K562 (cell line): ENCODE measurements around the gene PGPEP1. TPM values are rescaled to one million over a fixed set of nuclear protein-coding genes. Genes with fewer than 3 reads are reported as not detected.

Source experiments
- CREB1 ChIP-seq, 2 experiments: sonication (generic) in 1 of 2; formaldehyde crosslinking in 1 of 2; IDR thresholded peaks; 2 replicates each; pipeline versions ENCODE4 v1.6.1 to v1.8.0; 2012 to 2022; ENCODE audit warnings: inconsistent platforms in 1 of 2, mild to moderate bottlenecking in 1 of 2, missing genetic modification reagents in 1 of 2, moderate library complexity in 1 of 2
- ESRRB ChIP-seq: fragments of 250-450 bp; sonication (Bioruptor Pico); IDR thresholded peaks from 2 replicates; pipeline ENCODE4 v1.5.0; 2020; ENCODE audit warnings: mild to moderate bottlenecking, moderate library complexity, borderline replicate concordance
- GATA2 ChIP-seq: sonication (generic); formaldehyde crosslinking; IDR thresholded peaks from 2 replicates; pipeline ENCODE4 v1.4.0; 2020; ENCODE audit warnings: mild to moderate bottlenecking, missing genetic modification reagents
- SIN3A ChIP-seq, 2 experiments: fragments of 150-350 bp in 1 of 2; IDR thresholded peaks; 2 replicates each; pipeline ENCODE4 v1.6.1; 2011 to 2016; ENCODE audit warnings: borderline replicate concordance in 2 of 2, low read depth in 2 of 2, low read length in 2 of 2, mild to moderate bottlenecking in 2 of 2, moderate library complexity in 2 of 2; ENCODE audit not compliant: control insufficient read depth in 1 of 2
- TCF7L2 ChIP-seq: fragments of 150-350 bp; IDR thresholded peaks from 2 replicates; pipeline ENCODE4 v1.6.1; 2016; ENCODE audit warnings: low read depth, mild to moderate bottlenecking, low read length, moderate library complexity
- ZNF197 ChIP-seq: fragments of 200-800 bp; sonication (Bioruptor generic); IDR thresholded peaks from 2 replicates; pipeline ENCODE4 v1.6.1; 2016; ENCODE audit warnings: low read depth, missing genetic modification characterization, missing compliant biosample characterization
- ZNF263 ChIP-seq: sonication (generic); formaldehyde crosslinking; IDR thresholded peaks from 2 replicates; pipeline ENCODE4 v1.8.0; 2022; ENCODE audit warnings: mild to moderate bottlenecking, missing genetic modification reagents, borderline replicate concordance
- polyA plus RNA-seq, 8 experiments: library from polyadenylated mRNA; depleted of rRNA in 4 of 8; stranded (reverse) in 5 of 8; unstranded in 3 of 8; fragments of >200 nt; fragmentation: Nextera tagmentation in 2 of 8; fragmentation: Illumina TruSeq in 1 of 8; extraction: Ambion mirVana in 2 of 8; extraction: Trizol in 1 of 8; gene quantifications; 2 replicates each; pipeline versions ENCODE4 v1.2.1 to v1.2.3, GENCODE V29; 2011 to 2014; ENCODE audit warnings: inconsistent platforms in 1 of 8, missing spikeins in 1 of 8
- total RNA-seq, 7 experiments: library from RNA; depleted of rRNA in 6 of 7; stranded (reverse); fragments of >200 nt in 6 of 7; fragmentation: Illumina TruSeq in 2 of 7; extraction: Trizol in 2 of 7; gene quantifications; 2 replicates each; pipeline versions ENCODE4 v1.2.1 to v1.2.3, GENCODE V29; 2011 to 2021; ENCODE audit warnings: low replicate concordance in 1 of 7
- TF ChIP-seq, protein P1 (sequence below): sonication (generic); formaldehyde crosslinking; IDR thresholded peaks from 2 replicates; pipeline ENCODE4 v1.8.0; 2022; ENCODE audit warnings: missing genetic modification reagents, mild to moderate bottlenecking, borderline replicate concordance
- TF ChIP-seq, protein P2 (sequence below): sonication (generic); formaldehyde crosslinking; IDR thresholded peaks from 2 replicates; pipeline ENCODE4 v1.8.1; 2023; ENCODE audit warnings: mild to moderate bottlenecking, missing genetic modification reagents
- TF ChIP-seq, protein P3 (sequence below): sonication (generic); IDR thresholded peaks from 2 replicates; pipeline ENCODE4 v1.6.1; 2016
- TF ChIP-seq, protein P4 (sequence below): IDR thresholded peaks from 2 replicates; pipeline ENCODE4 v1.6.1; 2011; ENCODE audit warnings: borderline replicate concordance, low read depth, mild to moderate bottlenecking, moderate library complexity, low read length; ENCODE audit not compliant: insufficient read depth, poor library complexity, severe bottlenecking
- TF ChIP-seq, protein P5 (sequence below): fragments of 450-650 bp; IDR thresholded peaks from 2 replicates; pipeline ENCODE4 v1.6.1; 2016; ENCODE audit warnings: borderline replicate concordance
- TF ChIP-seq, protein P6 (sequence below): fragments of 450-650 bp; IDR thresholded peaks from 2 replicates; pipeline ENCODE4 v1.6.1; 2017; ENCODE audit warnings: mild to moderate bottlenecking, moderate library complexity

The PGPEP1 gene
- total and polyA plus RNA-seq, 9 of the 15 experiments (the other 6 are each of a cell fraction or from before 2014, with no cell fraction given) = 10.0 to 69.6 (median 33.5) TPM

DNA sequence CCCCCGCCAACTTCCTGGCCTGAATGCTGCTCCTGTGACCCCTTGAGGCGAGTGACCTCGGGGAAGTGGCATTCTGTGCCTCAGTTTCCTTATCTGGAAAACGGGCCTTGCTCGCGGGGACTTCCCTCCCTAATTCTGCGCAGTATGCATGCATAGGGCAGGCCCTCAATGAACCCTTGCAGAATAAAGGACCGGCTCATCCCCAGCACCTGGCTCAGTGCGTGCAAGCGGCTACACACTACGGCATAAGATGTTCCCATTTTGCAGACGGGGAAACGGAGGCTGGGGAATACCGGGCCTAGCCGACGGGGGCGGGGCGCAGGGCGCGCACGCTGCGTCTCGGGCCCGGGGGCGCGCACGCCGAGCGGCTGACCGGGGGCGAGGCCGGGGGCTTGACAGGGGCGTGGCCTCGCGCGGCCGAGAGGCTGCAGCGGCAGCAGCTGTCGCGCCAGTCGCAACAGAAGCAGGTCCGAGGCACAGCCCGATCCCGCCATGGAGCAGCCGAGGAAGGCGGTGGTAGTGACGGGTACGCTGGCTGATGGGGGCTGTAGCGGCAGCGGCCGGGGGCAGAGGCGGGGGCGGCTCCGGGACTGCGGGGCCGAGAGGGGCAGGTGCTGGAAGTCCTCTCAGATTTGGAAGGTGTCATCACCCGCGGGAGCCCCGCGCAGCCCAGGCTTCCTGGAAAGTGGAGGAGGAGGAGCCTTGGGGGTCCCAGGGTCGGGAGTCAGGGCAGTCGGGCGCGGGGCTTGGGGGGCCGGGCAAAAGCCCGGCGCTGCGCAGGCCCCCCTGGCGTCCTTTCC lies at the start of gene PGPEP1 (continued):
- TF ChIP-seq, protein P1, sequence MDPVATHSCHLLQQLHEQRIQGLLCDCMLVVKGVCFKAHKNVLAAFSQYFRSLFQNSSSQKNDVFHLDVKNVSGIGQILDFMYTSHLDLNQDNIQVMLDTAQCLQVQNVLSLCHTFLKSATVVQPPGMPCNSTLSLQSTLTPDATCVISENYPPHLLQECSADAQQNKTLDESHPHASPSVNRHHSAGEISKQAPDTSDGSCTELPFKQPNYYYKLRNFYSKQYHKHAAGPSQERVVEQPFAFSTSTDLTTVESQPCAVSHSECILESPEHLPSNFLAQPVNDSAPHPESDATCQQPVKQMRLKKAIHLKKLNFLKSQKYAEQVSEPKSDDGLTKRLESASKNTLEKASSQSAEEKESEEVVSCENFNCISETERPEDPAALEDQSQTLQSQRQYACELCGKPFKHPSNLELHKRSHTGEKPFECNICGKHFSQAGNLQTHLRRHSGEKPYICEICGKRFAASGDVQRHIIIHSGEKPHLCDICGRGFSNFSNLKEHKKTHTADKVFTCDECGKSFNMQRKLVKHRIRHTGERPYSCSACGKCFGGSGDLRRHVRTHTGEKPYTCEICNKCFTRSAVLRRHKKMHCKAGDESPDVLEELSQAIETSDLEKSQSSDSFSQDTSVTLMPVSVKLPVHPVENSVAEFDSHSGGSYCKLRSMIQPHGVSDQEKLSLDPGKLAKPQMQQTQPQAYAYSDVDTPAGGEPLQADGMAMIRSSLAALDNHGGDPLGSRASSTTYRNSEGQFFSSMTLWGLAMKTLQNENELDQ (CRISPR knock-in tag) = no peak
- TF ChIP-seq, protein P2, sequence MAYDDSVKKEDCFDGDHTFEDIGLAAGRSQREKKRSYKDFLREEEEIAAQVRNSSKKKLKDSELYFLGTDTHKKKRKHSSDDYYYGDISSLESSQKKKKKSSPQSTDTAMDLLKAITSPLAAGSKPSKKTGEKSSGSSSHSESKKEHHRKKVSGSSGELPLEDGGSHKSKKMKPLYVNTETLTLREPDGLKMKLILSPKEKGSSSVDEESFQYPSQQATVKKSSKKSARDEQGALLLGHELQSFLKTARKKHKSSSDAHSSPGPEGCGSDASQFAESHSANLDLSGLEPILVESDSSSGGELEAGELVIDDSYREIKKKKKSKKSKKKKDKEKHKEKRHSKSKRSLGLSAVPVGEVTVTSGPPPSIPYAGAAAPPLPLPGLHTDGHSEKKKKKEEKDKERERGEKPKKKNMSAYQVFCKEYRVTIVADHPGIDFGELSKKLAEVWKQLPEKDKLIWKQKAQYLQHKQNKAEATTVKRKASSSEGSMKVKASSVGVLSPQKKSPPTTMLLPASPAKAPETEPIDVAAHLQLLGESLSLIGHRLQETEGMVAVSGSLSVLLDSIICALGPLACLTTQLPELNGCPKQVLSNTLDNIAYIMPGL (CRISPR knock-in tag) = no peak
- 0 out of 2 replicates have a peak, but pooled peaks have one; percentile 40 for TF ChIP-seq ZNF197 (CRISPR knock-in tag)
- peak; percentile 35; the same call in 1 of the 2 replicates for TF ChIP-seq CREB1 (IDR thresholded peaks at IDR 0.05)
- no peak for TF ChIP-seq CREB1 (CRISPR knock-in tag; IDR thresholded peaks at IDR 0.05)
- peak; percentile 20 to 50; a peak in 3 of 4 replicates for TF ChIP-seq SIN3A (IDR thresholded peaks at IDR 0.05; ENCODE audit: borderline replicate concordance in 2 of 2, control insufficient read depth in 1 of 2, low read depth in 2 of 2, low read length in 2 of 2)
- TF ChIP-seq ESRRB (CRISPR knock-in tag) = no peak
- TF ChIP-seq GATA2 = no peak
- TF ChIP-seq, protein P3, sequence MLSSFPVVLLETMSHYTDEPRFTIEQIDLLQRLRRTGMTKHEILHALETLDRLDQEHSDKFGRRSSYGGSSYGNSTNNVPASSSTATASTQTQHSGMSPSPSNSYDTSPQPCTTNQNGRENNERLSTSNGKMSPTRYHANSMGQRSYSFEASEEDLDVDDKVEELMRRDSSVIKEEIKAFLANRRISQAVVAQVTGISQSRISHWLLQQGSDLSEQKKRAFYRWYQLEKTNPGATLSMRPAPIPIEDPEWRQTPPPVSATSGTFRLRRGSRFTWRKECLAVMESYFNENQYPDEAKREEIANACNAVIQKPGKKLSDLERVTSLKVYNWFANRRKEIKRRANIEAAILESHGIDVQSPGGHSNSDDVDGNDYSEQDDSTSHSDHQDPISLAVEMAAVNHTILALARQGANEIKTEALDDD = no peak
- TF ChIP-seq ZNF263 (CRISPR knock-in tag) = no peak; the same call in 1 of the 2 replicates
- TF ChIP-seq, protein P4, sequence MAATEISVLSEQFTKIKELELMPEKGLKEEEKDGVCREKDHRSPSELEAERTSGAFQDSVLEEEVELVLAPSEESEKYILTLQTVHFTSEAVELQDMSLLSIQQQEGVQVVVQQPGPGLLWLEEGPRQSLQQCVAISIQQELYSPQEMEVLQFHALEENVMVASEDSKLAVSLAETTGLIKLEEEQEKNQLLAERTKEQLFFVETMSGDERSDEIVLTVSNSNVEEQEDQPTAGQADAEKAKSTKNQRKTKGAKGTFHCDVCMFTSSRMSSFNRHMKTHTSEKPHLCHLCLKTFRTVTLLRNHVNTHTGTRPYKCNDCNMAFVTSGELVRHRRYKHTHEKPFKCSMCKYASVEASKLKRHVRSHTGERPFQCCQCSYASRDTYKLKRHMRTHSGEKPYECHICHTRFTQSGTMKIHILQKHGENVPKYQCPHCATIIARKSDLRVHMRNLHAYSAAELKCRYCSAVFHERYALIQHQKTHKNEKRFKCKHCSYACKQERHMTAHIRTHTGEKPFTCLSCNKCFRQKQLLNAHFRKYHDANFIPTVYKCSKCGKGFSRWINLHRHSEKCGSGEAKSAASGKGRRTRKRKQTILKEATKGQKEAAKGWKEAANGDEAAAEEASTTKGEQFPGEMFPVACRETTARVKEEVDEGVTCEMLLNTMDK = no peak
- no peak for TF ChIP-seq TCF7L2
- TF ChIP-seq, protein P5, sequence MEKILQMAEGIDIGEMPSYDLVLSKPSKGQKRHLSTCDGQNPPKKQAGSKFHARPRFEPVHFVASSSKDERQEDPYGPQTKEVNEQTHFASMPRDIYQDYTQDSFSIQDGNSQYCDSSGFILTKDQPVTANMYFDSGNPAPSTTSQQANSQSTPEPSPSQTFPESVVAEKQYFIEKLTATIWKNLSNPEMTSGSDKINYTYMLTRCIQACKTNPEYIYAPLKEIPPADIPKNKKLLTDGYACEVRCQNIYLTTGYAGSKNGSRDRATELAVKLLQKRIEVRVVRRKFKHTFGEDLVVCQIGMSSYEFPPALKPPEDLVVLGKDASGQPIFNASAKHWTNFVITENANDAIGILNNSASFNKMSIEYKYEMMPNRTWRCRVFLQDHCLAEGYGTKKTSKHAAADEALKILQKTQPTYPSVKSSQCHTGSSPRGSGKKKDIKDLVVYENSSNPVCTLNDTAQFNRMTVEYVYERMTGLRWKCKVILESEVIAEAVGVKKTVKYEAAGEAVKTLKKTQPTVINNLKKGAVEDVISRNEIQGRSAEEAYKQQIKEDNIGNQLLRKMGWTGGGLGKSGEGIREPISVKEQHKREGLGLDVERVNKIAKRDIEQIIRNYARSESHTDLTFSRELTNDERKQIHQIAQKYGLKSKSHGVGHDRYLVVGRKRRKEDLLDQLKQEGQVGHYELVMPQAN = no peak
- TF ChIP-seq, protein P6, sequence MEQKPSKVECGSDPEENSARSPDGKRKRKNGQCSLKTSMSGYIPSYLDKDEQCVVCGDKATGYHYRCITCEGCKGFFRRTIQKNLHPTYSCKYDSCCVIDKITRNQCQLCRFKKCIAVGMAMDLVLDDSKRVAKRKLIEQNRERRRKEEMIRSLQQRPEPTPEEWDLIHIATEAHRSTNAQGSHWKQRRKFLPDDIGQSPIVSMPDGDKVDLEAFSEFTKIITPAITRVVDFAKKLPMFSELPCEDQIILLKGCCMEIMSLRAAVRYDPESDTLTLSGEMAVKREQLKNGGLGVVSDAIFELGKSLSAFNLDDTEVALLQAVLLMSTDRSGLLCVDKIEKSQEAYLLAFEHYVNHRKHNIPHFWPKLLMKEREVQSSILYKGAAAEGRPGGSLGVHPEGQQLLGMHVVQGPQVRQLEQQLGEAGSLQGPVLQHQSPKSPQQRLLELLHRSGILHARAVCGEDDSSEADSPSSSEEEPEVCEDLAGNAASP = no peak
